ENCODE measurements around the gene CPTP.

Gene CPTP

GRCh38 chr1:1307923-1308755, 16.5 kb upstream of the CPTP start, which contains the start of the genes ACAP3 and PUSL1:
TSS of gene ACAP3 (minus strand) at chr1:1307930. CDS start at chr1:1307815, 115 bp downstream.
TSS of gene PUSL1 (plus strand) at chr1:1308597. CDS start at chr1:1308644, 47 bp downstream.
- peak; percentile 91 to 95 (median 94) for DNase-seq
- ChIA-PET CTCF (no interaction called here), POLR2A (no interaction called here)
- WGBS (ENCODE audit: insufficient coverage): under 1% methylated on average over 100 of the region's 131 CpGs
- Histone ChIP-seq H3K9me3 (ENCODE audit: control extremely low read depth in 1 of 5, control insufficient read depth in 4 of 5, insufficient read depth in 2 of 5, low read depth in 1 of 5, low read length in 4 of 5) (no peaks in the 10 kb centered on the region), H3K27ac (ENCODE audit: insufficient read depth in 1 of 2, low read depth in 1 of 2, low read length in 2 of 2, poor library complexity in 1 of 2, severe bottlenecking in 2 of 2) (peak within 1 kb of the TSS in 1 of 2 experiments; percentile 78), H3K36me3 (ENCODE audit: control insufficient read depth in 4 of 4, insufficient read depth in 4 of 4, low read length in 3 of 4) (peaks cover 3 to 39% (median 22%) of the 10 kb centered on the region in 4 experiments), H3K27me3 (replicated peaks in 2 of 5; ENCODE audit: control insufficient read depth in 4 of 5, insufficient read depth in 5 of 5, low read length in 4 of 5) (no peaks in the 10 kb centered on the region), H3K4me1 (ENCODE audit: control extremely low read depth in 1 of 4, control insufficient read depth in 4 of 4, insufficient read depth in 4 of 4, low read length in 3 of 4) (peaks cover 4 to 52% (median 51%) of the 10 kb centered on the region in 4 experiments), H3K4me3 (ENCODE audit: control insufficient read depth in 1 of 7, extremely low read depth in 1 of 7, insufficient read depth in 4 of 7, low read depth in 2 of 7, low read length in 6 of 7) (peak within 1 kb of the TSS; percentile 45 to 88 (median 80))

- POLR2A ChIA-PET: interaction anchor here (0.7 kb wide), 1 partner anchor 187 kb away, joined by 3 read pairs; no protein-coding TSS in a partner anchor
- peaks cover 3 to 45% (median 29%) of the 10 kb centered on the region in 4 experiments for H3K36me3 ChIP-seq (ENCODE audit: control insufficient read depth in 4 of 4, insufficient read depth in 4 of 4, low read length in 3 of 4)
- peak overlapping the region; percentile 43 to 88 (median 74) for H3K4me3 ChIP-seq (ENCODE audit: control insufficient read depth in 1 of 7, extremely low read depth in 1 of 7, insufficient read depth in 4 of 7, low read depth in 2 of 7, low read length in 6 of 7)
- no peaks in the 10 kb centered on the region for H3K9me3 ChIP-seq (ENCODE audit: control extremely low read depth in 1 of 5, control insufficient read depth in 4 of 5, insufficient read depth in 2 of 5, low read depth in 1 of 5, low read length in 4 of 5)
- CTCF ChIA-PET: interaction anchor here (1.1 to 1.2 kb wide), 3 partner anchors 14 to 63 kb away, joined by 3 read pairs; no protein-coding TSS in a partner anchor
- peaks cover 4 to 52% (median 47%) of the 10 kb centered on the region in 4 experiments for H3K4me1 ChIP-seq (ENCODE audit: control extremely low read depth in 1 of 4, control insufficient read depth in 4 of 4, insufficient read depth in 4 of 4, low read length in 3 of 4)
- no peak for DNase-seq
- H3K27me3 ChIP-seq (replicated peaks in 2 of 5; ENCODE audit: control insufficient read depth in 4 of 5, insufficient read depth in 5 of 5, low read length in 4 of 5): no peaks in the 10 kb centered on the region
- under 1% methylated on average over 56 of the region's 66 CpGs for whole genome bisulfite sequencing (ENCODE audit: insufficient coverage)
- H3K27ac ChIP-seq (ENCODE audit: insufficient read depth in 1 of 2, low read depth in 1 of 2, low read length in 2 of 2, poor library complexity in 1 of 2, severe bottlenecking in 2 of 2): peak overlapping the region in 1 of 2 experiments; percentile 73
These were observed 15.8 kb upstream of the CPTP start for GRCh38 chr1:1308756-1309250.

GRCh38 chr1:1309251-1310108, 15.1 kb upstream of the CPTP start:
- CTCF ChIA-PET: interaction anchor here (1.0 to 1.2 kb wide), 4 partner anchors 14 to 62 kb away, joined by 3 read pairs; no protein-coding TSS in a partner anchor
- no peaks in the 10 kb centered on the region for H3K27me3 ChIP-seq (replicated peaks in 2 of 5; ENCODE audit: control insufficient read depth in 4 of 5, insufficient read depth in 5 of 5, low read length in 4 of 5)
- 61% methylated on average over 51 of the region's 57 CpGs for WGBS (ENCODE audit: insufficient coverage)
- peaks cover 6 to 52% (median 34%) of the 10 kb centered on the region in 4 experiments for H3K36me3 ChIP-seq (ENCODE audit: control insufficient read depth in 4 of 4, insufficient read depth in 4 of 4, low read length in 3 of 4)
- H3K4me1 ChIP-seq (ENCODE audit: control extremely low read depth in 1 of 4, control insufficient read depth in 4 of 4, insufficient read depth in 4 of 4, low read length in 3 of 4): peaks cover 4 to 46% (median 40%) of the 10 kb centered on the region in 4 experiments
- peak in 1 of 3 donors; percentile 15 for DNase-seq
- no peaks in the 10 kb centered on the region for H3K9me3 ChIP-seq (ENCODE audit: control extremely low read depth in 1 of 5, control insufficient read depth in 4 of 5, insufficient read depth in 2 of 5, low read depth in 1 of 5, low read length in 4 of 5)
- POLR2A ChIA-PET: interaction anchor here (0.7 kb wide), 1 partner anchor 186 kb away, joined by 3 read pairs; no protein-coding TSS in a partner anchor
- peak overlapping the region; percentile 43 to 88 (median 74) for H3K4me3 ChIP-seq (ENCODE audit: control insufficient read depth in 1 of 7, extremely low read depth in 1 of 7, insufficient read depth in 4 of 7, low read depth in 2 of 7, low read length in 6 of 7)
- peak overlapping the region in 1 of 2 experiments; percentile 73 for H3K27ac ChIP-seq (ENCODE audit: insufficient read depth in 1 of 2, low read depth in 1 of 2, low read length in 2 of 2, poor library complexity in 1 of 2, severe bottlenecking in 2 of 2)

GRCh38 chr1:1310109-1310385, 14.6 kb upstream of the CPTP start:
- Histone ChIP-seq H3K27me3 (replicated peaks in 2 of 5; ENCODE audit: control insufficient read depth in 4 of 5, insufficient read depth in 5 of 5, low read length in 4 of 5) (no peaks in the 10 kb centered on the region), H3K4me3 (ENCODE audit: control insufficient read depth in 1 of 7, extremely low read depth in 1 of 7, insufficient read depth in 4 of 7, low read depth in 2 of 7, low read length in 6 of 7) (no peak overlapping the region), H3K9me3 (ENCODE audit: control extremely low read depth in 1 of 5, control insufficient read depth in 4 of 5, insufficient read depth in 2 of 5, low read depth in 1 of 5, low read length in 4 of 5) (no peaks in the 10 kb centered on the region), H3K36me3 (ENCODE audit: control insufficient read depth in 4 of 4, insufficient read depth in 4 of 4, low read length in 3 of 4) (peaks cover 8 to 58% (median 40%) of the 10 kb centered on the region in 4 experiments), H3K27ac (ENCODE audit: insufficient read depth in 1 of 2, low read depth in 1 of 2, low read length in 2 of 2, poor library complexity in 1 of 2, severe bottlenecking in 2 of 2) (no peak overlapping the region), H3K4me1 (ENCODE audit: control extremely low read depth in 1 of 4, control insufficient read depth in 4 of 4, insufficient read depth in 4 of 4, low read length in 3 of 4) (peaks cover 4 to 40% (median 35%) of the 10 kb centered on the region in 4 experiments)
- ChIA-PET POLR2A (no interaction called here), CTCF (interaction anchor here (1.0 to 1.2 kb wide), 2 partner anchors 13 to 38 kb away, joined by 3 read pairs; no protein-coding TSS in a partner anchor)
- DNase-seq: no peak
- 91% methylated on average over 3 of the region's 3 CpGs for WGBS (ENCODE audit: insufficient coverage)

GRCh38 chr1:1310476-1311053, 14.0 kb upstream of the CPTP start:
- 97% methylated on average over 18 of the region's 21 CpGs for WGBS (ENCODE audit: insufficient coverage)

More at GRCh38 chr1:1310476-1311053, 14.0 kb upstream of the CPTP start:
- ChIA-PET CTCF (interaction anchor here (1.0 kb wide), 1 partner anchor 37 kb away, joined by 3 read pairs; no protein-coding TSS in a partner anchor), POLR2A (no interaction called here)
- H3K9me3 ChIP-seq (ENCODE audit: control extremely low read depth in 1 of 5, control insufficient read depth in 4 of 5, insufficient read depth in 2 of 5, low read depth in 1 of 5, low read length in 4 of 5): no peaks in the 10 kb centered on the region
- no peak overlapping the region for H3K27ac ChIP-seq (ENCODE audit: insufficient read depth in 1 of 2, low read depth in 1 of 2, low read length in 2 of 2, poor library complexity in 1 of 2, severe bottlenecking in 2 of 2)
- peaks cover 8 to 62% (median 41%) of the 10 kb centered on the region in 4 experiments for H3K36me3 ChIP-seq (ENCODE audit: control insufficient read depth in 4 of 4, insufficient read depth in 4 of 4, low read length in 3 of 4)
- peaks cover 4 to 35% (median 31%) of the 10 kb centered on the region in 4 experiments for H3K4me1 ChIP-seq (ENCODE audit: control extremely low read depth in 1 of 4, control insufficient read depth in 4 of 4, insufficient read depth in 4 of 4, low read length in 3 of 4)
- no peaks in the 10 kb centered on the region for H3K27me3 ChIP-seq (replicated peaks in 2 of 5; ENCODE audit: control insufficient read depth in 4 of 5, insufficient read depth in 5 of 5, low read length in 4 of 5)
- no peak for DNase-seq
- no peak overlapping the region for H3K4me3 ChIP-seq (ENCODE audit: control insufficient read depth in 1 of 7, extremely low read depth in 1 of 7, insufficient read depth in 4 of 7, low read depth in 2 of 7, low read length in 6 of 7)
